ENCODE data around the gene PAK6.

GRCh38 chr15:40292246-40292645, 53.4 kb downstream of the PAK6 start:
- no peak for TF ChIP-seq CTCF (IDR thresholded peaks at IDR 0.05)
- no peak for TF ChIP-seq POLR2AphosphoS5 (IDR thresholded peaks at IDR 0.05)

Data from gastroesophageal sphincter (tissue), 3 donors.